Stimulated activated CD8-positive, alpha-beta memory T cell treated with anti-CD3 and anti-CD28 coated beads, Interleukin-2, amount 100 ng/mL, for 48 hours (primary cell): ENCODE data around the gene RRN3.
"Not testable (repeated sequence)": the region's sequence is repeated elsewhere in the genome, so short reads cannot be mapped to it uniquely, and the experiment has no call there.

Source experiments
- DNase-seq, 2 donors: peaks; one replicate each; pipeline ENCODE4 v3.0.0-alpha.2; 2020; ENCODE audit warnings: low read depth in 2 of 2

RRN3 gene

DNA sequence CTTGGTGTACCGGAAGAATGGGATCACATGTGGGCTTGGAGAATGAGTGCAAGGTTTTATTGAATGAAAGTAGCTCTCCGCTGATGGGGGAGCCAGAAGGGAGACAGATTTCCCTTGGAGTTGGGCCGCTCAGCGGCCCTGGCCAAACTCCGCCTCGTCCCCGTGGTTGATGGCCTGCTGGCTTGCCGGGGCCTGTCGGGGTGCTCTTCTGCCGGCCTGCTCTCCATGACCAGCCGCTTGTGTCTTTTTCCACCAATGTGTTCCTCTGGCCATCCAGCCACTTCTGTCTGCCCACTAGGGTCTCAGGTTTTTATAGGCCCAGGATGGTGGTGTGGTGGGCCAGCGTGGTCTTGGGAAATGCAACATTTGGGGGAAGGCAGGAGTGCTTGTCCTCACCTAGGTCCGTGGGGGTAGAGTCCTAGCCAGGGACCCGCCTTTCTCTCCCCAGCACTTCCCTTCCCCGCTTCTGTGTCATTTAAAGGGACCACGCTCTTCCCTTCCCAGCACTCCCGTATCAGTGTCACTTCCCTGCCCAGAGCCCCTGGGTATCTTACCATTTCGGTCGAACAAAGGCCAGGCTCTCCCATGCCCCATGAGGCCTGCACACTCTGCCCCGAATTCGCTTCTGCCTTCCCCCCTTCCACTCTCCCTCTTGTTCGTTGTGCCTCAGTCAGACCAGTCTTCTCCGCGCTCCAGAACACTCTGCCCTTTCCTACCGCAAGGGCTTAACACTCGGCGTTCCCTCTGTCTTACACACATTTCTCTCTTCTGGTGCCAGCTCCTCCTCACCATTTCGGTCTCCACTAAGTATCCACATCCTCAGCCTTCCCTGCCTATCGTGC lies 66.3 kb downstream of the RRN3 start:
- DNase-seq = not testable (repeated sequence)

DNA sequence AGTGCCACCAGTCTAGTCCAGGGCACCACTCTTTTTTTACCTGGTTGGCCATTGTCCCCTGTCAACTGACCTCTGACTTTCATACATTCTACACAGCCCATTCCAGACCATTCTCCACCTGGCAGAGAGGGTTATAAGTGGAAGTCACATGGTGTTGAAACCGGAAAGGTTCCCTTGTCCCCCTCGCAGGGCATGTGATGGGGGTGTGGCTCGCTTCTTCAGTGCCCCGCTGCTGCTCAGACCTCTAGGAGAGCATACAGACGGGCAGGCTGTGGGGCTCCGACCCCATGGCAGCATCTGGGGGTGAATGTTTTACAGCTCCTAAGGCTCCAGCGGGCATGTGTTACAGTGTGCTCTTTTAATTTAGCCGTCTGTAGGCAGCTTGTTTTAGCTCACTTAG lies 67.0 kb downstream of the RRN3 start:
- DNase-seq = not testable (repeated sequence)

DNA sequence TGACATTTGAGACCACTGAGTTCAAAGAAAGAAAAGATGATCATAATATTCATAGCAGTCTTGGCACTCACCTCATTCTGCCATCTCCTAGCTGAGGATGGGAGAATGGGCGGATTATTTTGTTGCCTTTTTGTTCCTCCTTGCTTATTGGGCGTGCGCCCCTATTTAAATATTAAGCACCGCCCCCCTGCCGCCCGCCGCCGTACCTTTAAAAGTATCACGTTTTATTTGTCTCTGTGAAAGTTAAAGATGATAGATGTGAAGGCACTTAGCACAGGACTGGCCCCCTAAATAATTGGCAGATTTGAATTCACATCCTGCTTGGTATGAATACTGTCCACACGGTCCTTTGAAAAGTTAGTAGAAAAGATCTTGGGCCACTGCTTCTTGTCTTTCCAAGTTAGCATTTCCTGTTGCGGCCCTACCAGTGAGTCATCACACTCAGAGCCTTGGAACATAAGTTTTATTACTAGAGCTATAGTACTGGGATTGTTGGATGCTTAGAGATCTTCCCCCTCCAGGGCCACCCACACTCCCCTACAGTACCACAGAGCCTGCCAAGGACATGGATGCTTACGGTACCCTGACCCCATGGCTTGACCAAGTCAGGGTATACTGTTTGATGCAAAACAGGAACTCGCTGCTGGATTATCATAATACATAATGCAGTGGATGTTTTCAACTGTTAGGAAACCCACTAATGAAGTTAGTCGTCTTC lies 68.7 kb downstream of the RRN3 start:
- DNase-seq = not testable (repeated sequence)

DNA sequence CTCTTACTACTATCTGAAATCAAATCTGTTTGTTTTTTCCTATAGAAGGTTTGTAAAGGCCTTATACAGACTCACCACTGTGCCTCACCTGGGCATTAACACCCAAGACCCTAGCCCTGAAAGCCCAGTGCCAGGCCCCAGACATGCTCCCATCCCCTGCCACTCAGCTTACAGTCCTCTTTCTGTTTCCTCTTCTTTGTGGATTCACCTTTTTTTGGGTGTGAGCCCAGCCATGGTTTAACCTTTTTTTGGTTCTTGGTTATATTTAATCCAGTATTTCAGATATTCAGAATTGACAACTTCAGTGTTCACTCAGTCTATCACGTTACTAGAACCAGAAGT lies 69.2 kb downstream of the RRN3 start:
- not testable (repeated sequence) for DNase-seq

DNA sequence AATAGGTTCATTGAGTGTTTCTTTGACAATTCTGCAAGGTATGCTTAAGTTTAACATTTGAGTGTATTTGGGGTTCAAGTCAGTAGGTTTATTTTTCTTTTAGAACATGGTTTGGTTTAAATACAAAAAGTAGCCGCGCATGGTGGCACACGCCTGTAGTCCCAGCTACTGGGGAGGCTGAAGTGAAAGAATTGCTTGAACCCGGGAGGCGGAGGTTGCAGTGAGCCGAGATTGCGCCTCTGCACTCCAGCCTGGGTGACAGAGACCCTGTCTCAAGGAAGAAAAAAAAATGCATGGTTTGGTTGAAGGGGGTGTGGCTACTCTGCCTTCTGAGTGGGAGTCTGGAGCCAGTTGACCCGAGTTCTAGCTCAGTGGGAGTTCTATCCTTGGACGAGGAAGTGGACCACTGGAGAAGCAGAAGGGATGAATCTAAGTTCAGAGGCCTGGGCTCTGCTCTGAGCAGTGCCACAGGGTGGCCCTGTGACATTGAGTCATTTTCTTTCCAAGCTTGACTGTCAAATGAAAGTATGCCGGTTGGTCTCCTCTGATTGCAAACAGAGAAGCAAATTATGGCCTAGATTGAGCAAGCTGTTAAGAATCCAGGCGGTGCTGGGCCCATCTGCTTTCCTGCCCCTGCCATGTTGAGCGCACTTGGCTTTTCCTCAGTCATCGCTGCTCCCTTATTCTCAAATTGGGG lies 70.5 kb downstream of the RRN3 start:
- DNase-seq = not testable (repeated sequence)

DNA sequence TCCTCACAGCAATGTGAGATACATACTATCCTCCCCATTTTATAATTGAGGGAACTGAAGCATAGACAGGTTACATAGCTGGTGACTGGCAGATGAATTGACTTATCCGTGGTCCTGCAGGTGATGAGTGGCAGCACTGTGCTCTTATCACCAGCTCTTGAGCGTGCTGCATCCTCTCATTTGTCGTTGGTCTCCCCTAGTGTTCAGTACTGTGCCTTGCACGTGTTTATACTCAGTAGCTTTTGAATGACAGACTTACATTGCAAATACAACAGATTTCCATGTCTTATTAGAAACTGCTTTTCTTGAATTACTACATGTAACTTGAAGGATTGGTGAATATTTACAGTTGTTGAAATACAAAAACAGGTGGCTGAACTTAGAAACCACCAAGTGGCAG lies 71.9 kb downstream of the RRN3 start:
- not testable (repeated sequence) for DNase-seq

DNA sequence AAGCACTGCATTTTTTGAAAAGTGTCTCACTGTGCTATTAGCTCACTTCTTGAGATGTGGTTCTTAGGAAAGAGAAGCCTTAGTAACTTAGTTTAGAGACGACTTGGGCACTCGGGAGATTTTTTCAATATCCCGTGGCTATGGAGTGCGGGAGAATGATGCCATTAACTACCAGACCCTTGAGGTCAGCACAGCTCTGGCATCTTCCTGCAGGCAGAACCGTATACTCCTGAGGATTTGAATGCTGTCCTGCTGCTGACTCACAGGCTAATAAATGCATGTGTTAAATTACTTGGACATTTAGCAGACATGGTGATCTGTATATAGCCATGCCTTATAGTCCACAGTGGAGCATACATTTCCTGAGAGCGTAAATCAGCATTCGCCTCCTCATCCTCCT lies 72.6 kb downstream of the RRN3 start:
- DNase-seq = not testable (repeated sequence)

DNA sequence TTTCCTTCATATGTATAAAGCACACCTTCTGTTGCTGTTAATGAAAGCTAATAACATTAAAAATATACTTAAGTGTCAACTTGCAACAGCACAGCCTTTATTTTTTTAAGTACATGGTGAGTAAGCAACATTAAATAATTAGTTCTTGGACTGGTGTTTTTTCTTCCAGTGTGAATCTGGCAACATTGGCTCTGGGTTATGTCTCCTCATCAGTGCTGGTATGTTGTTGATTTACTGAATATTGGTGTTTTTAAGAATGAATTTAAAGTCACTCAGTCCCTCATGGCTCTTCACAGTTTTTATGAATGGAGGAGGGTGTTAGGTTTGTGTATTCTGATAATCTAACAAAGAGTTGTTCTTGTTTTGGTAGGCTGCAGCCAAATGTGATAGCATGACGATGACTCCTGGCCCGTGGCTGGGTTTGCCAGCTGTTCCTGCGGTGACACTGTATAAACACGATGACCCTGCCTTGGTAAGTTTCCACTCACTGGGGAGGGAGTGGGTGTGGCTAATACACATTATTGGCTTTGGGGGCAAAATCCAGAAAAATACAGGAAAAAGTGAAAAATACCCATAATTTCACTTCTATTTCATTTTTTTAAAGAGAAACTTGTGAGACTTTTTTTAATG lies 77.0 kb downstream of the RRN3 start:
- not testable (repeated sequence) for DNase-seq

DNA sequence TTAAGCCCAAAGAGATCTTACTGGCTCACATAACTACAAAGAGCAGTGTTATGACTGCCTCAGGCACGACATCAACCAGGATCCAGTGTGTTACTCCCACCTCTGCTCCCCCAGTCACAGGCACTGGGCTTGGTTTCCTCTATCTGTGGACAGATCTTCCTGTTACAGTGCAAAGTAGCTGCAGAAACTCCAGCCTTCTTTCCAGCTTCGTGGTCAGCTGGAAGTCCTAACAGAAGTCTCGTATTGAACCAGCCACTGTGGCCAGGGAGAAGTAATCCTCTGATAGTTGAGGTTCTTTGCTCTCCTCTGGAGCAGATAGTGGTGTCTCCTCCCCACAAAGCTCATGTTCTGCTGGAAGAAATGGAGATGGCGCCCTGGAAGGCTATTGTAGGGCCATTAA lies 77.7 kb downstream of the RRN3 start:
- DNase-seq = not testable (repeated sequence)

DNA sequence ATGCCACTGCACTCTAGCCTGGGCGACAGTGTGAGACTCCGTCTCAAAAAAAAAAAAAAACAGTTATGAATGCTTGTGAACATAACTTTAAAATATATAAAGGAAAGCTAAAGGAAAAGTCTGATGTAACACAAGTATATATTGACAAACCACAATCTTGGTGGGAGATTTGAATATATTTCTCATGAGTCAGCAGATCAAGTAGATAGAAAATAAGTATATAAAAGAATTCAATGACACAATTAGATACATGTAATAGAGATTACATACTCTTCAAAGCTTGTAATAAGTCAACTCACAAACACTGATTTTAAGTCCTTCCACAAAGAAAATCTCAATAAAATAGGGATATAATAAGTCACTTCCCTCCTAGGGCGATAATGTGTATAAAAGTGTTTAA lies 78.4 kb downstream of the RRN3 start:
- not testable (repeated sequence) for DNase-seq

DNA sequence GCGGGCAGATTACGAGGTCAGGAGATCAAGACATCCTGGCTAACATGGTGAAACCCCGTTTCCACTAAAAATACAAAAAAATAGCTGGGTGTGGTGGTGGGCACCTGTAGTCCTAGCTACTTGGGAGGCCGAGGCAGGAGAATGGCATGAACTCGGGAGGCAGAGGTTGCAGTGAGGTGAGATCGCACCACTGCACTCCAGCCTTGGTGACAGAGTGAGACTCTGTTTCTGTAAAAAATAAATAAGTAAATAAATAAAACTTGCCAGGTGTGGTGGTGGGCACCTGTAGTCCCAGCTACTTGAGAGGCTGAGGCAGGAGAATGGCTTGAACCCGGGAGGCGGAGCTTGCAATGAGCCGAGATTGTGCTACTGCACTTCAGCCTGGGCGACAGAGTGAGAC lies 81.1 kb downstream of the RRN3 start:
- not testable (repeated sequence) for DNase-seq
